Panc1 (cell line): Measurements from ENCODE around the gene CRTC1. TPM values are rescaled to one million over a fixed set of nuclear protein-coding genes. Genes with fewer than 3 reads are reported as not detected.

Experiments used
- ATAC-seq: fragments of 200-7000 bp; cut with Tn5 transposase; 2 replicates; pipeline ENCODE4 v1.9.1; 2020; ENCODE audit warnings: mild to moderate bottlenecking, moderate library complexity
- BruUV-seq: library from RNA; stranded (reverse); fragments of 400-500 nt; replicated peaks from 2 replicates; lab custom pipeline; 2021; lab: Mats Ljungman, UMichigan
- CTCF ChIA-PET: fragments of 300-600 bp; sonication (Branson Sonifier 250); formaldehyde crosslinking; loops from one replicate; lab custom pipeline; 2022; ENCODE audit warnings: antibody characterized with exemption; lab: Charles Lee
- POLR2A ChIA-PET: fragments of 300-600 bp; sonication (Branson Sonifier 250); formaldehyde crosslinking; loops from one replicate; lab custom pipeline; 2022; ENCODE audit warnings: antibody characterized with exemption; lab: Charles Lee
- DNase-seq: peaks from one replicate; pipeline ENCODE4 v3.0.0-alpha.2; 2010; ENCODE audit warnings: low read depth, low spot score
- H3K27ac ChIP-seq: 2 replicates; pipeline ENCODE4 v1.5.1; 2011; ENCODE audit warnings: mild to moderate bottlenecking, low read length, inconsistent platforms
- H3K27me3 ChIP-seq: fragments of 200-500 bp; sonication (Bioruptor generic); 2 replicates; pipeline ENCODE4 v1.6.0; 2014; ENCODE audit warnings: low read length, inconsistent platforms; ENCODE audit not compliant: control insufficient read depth, insufficient read depth
- H3K36me3 ChIP-seq: fragments of 200-500 bp; sonication (Bioruptor generic); 2 replicates; pipeline ENCODE4 v1.5.1; 2014; ENCODE audit warnings: inconsistent platforms, mild to moderate bottlenecking, low read length, moderate library complexity; ENCODE audit not compliant: control insufficient read depth, insufficient read depth
- H3K4me1 ChIP-seq: 2 replicates; pipeline ENCODE4 v1.5.1; 2011; ENCODE audit warnings: inconsistent platforms, mild to moderate bottlenecking, low read length, moderate library complexity; ENCODE audit not compliant: control insufficient read depth, insufficient read depth
- H3K4me3 ChIP-seq, 2 experiments: 2 replicates each; pipeline ENCODE4 v1.5.1; 2011 to 2012; ENCODE audit warnings: low read depth in 2 of 2, low read length in 2 of 2, mild to moderate bottlenecking in 2 of 2, inconsistent platforms in 1 of 2, moderate library complexity in 1 of 2
- H3K9me3 ChIP-seq: fragments of 200-500 bp; sonication (Bioruptor generic); 2 replicates; pipeline ENCODE4 v1.5.1; 2014; ENCODE audit warnings: low read depth, mild to moderate bottlenecking, inconsistent platforms, low read length, moderate library complexity; ENCODE audit not compliant: control insufficient read depth, insufficient read depth
- POLR2AphosphoS5 ChIP-seq: IDR thresholded peaks from 2 replicates; pipeline ENCODE4 v1.6.1; 2012; ENCODE audit warnings: mild to moderate bottlenecking, low read depth, low read length, moderate library complexity
- SIN3A ChIP-seq: IDR thresholded peaks from 2 replicates; pipeline ENCODE4 v1.6.1; 2012; ENCODE audit warnings: low read depth, mild to moderate bottlenecking, low read length, moderate library complexity, borderline replicate concordance; ENCODE audit not compliant: insufficient read depth
- TCF7L2 ChIP-seq: IDR thresholded peaks from 2 replicates; pipeline ENCODE4 v1.6.1; 2011; ENCODE audit warnings: mild to moderate bottlenecking, low read depth, low read length, inconsistent platforms
- in situ Hi-C: cut with HindIII; loops from 2 replicates; pipeline ENCODE4 v1.10.0; 2016; ENCODE audit warnings: low sequenced_read_pairs, low pct_unique_long_range_greater_than_20kb
- intact Hi-C: fragments of 100-400 bp; cut with micrococcal nuclease; formaldehyde crosslinking; loops from one replicate; pipeline ENCODE4 v1.10.0; 2022; ENCODE audit not compliant: unreplicated experiment
- total RNA-seq: library from RNA; stranded (reverse); gene quantifications from one replicate; pipeline ENCODE4 v1.2.1, GENCODE V29; 2021; ENCODE audit not compliant: unreplicated experiment
- TF ChIP-seq, protein P1 (sequence below), 2 experiments: IDR thresholded peaks; 2 replicates each; pipeline ENCODE4 v1.6.1; 2011 to 2012; ENCODE audit warnings: low read depth in 2 of 2, control low read depth in 1 of 2, low read length in 1 of 2, mild to moderate bottlenecking in 1 of 2, moderate library complexity in 1 of 2; ENCODE audit not compliant: insufficient read depth in 1 of 2
- TF ChIP-seq, protein P2 (sequence below): fragments of 450-650 bp; IDR thresholded peaks from 2 replicates; pipeline ENCODE4 v1.5.1; 2017; ENCODE audit warnings: mild to moderate bottlenecking

CRTC1 gene
- total RNA-seq, 1 experiment from 2014 or later = 18.2 TPM

DNA sequence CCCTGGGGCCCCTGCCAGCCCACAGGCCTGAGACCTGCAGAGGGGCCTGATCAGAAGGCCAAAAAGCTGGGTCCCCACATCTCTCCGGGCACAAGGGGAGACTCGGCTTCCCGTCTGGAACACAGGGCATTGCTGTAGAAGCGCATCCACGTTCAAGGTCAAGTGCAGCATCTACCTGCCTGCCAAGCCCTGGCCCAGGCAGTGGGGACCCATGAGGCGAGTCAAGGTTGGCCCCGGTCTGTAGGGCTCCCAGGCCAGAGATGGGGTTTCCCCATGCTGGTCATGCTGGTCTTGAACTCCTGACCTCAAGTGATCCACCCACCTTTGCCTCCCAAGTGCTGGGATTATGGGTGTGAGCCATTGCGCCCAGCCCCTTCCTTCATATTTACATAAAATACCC is 121.2 kb downstream of the CRTC1 start:
- H3K36me3 ChIP-seq = no peaks in the 10 kb centered on the region
- TF ChIP-seq SIN3A (no peak), POLR2AphosphoS5 (no peak), TCF7L2 (no peak)
- TF ChIP-seq, protein P1, sequence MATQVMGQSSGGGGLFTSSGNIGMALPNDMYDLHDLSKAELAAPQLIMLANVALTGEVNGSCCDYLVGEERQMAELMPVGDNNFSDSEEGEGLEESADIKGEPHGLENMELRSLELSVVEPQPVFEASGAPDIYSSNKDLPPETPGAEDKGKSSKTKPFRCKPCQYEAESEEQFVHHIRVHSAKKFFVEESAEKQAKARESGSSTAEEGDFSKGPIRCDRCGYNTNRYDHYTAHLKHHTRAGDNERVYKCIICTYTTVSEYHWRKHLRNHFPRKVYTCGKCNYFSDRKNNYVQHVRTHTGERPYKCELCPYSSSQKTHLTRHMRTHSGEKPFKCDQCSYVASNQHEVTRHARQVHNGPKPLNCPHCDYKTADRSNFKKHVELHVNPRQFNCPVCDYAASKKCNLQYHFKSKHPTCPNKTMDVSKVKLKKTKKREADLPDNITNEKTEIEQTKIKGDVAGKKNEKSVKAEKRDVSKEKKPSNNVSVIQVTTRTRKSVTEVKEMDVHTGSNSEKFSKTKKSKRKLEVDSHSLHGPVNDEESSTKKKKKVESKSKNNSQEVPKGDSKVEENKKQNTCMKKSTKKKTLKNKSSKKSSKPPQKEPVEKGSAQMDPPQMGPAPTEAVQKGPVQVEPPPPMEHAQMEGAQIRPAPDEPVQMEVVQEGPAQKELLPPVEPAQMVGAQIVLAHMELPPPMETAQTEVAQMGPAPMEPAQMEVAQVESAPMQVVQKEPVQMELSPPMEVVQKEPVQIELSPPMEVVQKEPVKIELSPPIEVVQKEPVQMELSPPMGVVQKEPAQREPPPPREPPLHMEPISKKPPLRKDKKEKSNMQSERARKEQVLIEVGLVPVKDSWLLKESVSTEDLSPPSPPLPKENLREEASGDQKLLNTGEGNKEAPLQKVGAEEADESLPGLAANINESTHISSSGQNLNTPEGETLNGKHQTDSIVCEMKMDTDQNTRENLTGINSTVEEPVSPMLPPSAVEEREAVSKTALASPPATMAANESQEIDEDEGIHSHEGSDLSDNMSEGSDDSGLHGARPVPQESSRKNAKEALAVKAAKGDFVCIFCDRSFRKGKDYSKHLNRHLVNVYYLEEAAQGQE (IDR thresholded peaks at IDR 0.05; ENCODE audit: insufficient read depth in 1 of 2, low read depth in 2 of 2, low read length in 1 of 2) = no peak
- TF ChIP-seq, protein P2, sequence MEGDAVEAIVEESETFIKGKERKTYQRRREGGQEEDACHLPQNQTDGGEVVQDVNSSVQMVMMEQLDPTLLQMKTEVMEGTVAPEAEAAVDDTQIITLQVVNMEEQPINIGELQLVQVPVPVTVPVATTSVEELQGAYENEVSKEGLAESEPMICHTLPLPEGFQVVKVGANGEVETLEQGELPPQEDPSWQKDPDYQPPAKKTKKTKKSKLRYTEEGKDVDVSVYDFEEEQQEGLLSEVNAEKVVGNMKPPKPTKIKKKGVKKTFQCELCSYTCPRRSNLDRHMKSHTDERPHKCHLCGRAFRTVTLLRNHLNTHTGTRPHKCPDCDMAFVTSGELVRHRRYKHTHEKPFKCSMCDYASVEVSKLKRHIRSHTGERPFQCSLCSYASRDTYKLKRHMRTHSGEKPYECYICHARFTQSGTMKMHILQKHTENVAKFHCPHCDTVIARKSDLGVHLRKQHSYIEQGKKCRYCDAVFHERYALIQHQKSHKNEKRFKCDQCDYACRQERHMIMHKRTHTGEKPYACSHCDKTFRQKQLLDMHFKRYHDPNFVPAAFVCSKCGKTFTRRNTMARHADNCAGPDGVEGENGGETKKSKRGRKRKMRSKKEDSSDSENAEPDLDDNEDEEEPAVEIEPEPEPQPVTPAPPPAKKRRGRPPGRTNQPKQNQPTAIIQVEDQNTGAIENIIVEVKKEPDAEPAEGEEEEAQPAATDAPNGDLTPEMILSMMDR = no peak
- ChIA-PET POLR2A (no interaction called here), CTCF (no interaction called here)
- ATAC-seq (no peak), DNase-seq (no peak)
- H3K27me3 ChIP-seq = no peaks in the 10 kb centered on the region
- intact Hi-C loops (no loop called here), in situ Hi-C loops (no loop called here)
- no peaks in the 10 kb centered on the region for H3K4me1 ChIP-seq
- BruUV-seq = no TSS peak
- H3K9me3 ChIP-seq = no peaks in the 10 kb centered on the region
- no peak overlapping the region for H3K4me3 ChIP-seq
- H3K27ac ChIP-seq = no peak overlapping the region

DNA sequence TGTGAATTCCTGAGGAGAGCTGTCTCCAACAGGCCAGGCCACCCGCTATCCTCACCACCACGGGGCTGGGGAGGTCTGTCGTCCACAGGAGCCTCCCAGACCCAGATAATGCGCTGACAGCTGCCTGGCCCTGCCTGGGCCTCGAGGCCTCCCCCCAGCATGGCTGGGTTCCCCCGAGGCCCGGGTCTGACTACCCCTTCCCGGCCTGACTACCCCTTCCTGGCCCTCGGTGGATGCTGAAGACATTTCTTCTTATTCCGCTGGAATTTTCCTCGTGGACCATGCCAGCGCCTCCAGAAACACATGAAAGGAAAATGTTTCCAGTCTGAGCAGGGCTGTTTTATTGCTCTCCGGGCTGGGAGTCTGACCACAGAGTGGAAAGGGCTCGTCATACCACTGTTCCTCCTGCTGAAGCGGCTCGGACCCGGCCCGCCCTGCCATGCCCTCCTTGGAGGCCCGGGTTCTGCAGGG is 124.4 kb downstream of the CRTC1 start:
- BruUV-seq = no TSS peak
- in situ Hi-C loops = no loop called here
- CTCF ChIA-PET = no interaction called here
- Histone ChIP-seq H3K4me3 (no peak overlapping the region), H3K27ac (no peak overlapping the region), H3K27me3 (no peaks in the 10 kb centered on the region), H3K36me3 (no peaks in the 10 kb centered on the region), H3K4me1 (no peaks in the 10 kb centered on the region), H3K9me3 (no peaks in the 10 kb centered on the region)
- intact Hi-C loops = no loop called here
- ATAC-seq = peak; percentile 38; the same call in 1 of the 2 replicates
- POLR2A ChIA-PET = no interaction called here
- DNase-seq = no peak
- TF ChIP-seq, protein P1 (IDR thresholded peaks at IDR 0.05; ENCODE audit: insufficient read depth in 1 of 2, low read depth in 2 of 2, low read length in 1 of 2) = no peak
- TF ChIP-seq POLR2AphosphoS5 (no peak), SIN3A (no peak), TCF7L2 (no peak)
- TF ChIP-seq, protein P2 = no peak
